Loucy (cell line): Measurements from ENCODE around the gene CCBE1.

Source experiments
- CTCF ChIP-seq: fragments of 200-600 bp; sonication (generic); conservative IDR thresholded peaks from 2 replicates; pipeline ENCODE4 v1.5.1; 2014; ENCODE audit warnings: mild to moderate bottlenecking, antibody characterized with exemption, low read length
- EZH2phosphoT487 ChIP-seq: fragments of 200-600 bp; IDR thresholded peaks from 2 replicates; pipeline ENCODE4 v1.6.1; 2018; ENCODE audit warnings: antibody characterized with exemption, mild to moderate bottlenecking, moderate library complexity, borderline replicate concordance

- TF ChIP-seq CTCF (no peak), EZH2phosphoT487 (no peak)
Observed at GRCh38 chr18:59477849-59478248, 219.4 kb downstream of the CCBE1 start.
